ENCODE measurements around the gene ZNF831.

The ZNF831 gene

DNA sequence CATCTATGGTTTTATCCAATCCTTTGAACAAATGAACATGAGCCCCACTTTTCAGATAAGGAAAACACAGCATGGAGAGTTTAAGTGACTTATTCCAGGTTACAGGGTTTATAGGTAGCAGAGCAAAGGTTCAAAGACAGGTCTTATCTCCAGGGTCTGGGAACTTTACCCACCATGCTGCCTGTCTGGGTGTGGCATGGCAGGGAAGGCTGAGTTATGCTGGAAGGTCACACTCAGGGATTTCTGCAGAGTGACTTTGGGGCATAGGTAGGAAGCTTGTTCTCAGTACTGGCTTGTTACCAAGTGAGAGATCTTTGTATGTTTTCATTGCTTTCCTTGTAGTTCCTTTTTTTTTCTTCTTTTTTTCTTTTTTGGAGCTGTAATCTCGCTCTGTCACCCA, 1.8 kb downstream of the ZNF831 start:
- DNase-seq (ENCODE audit: low read depth in 1 of 2, low spot score in 1 of 2) = no peak
- Histone ChIP-seq H3K4me3 (replicated peaks; ENCODE audit: insufficient read depth, low read length) (no peak overlapping the region), H3K27ac (replicated peaks) (no peak overlapping the region), H3K27me3 (ENCODE audit: insufficient read depth, poor library complexity, severe bottlenecking) (no peaks in the 10 kb centered on the region)
- TF ChIP-seq, protein P1, sequence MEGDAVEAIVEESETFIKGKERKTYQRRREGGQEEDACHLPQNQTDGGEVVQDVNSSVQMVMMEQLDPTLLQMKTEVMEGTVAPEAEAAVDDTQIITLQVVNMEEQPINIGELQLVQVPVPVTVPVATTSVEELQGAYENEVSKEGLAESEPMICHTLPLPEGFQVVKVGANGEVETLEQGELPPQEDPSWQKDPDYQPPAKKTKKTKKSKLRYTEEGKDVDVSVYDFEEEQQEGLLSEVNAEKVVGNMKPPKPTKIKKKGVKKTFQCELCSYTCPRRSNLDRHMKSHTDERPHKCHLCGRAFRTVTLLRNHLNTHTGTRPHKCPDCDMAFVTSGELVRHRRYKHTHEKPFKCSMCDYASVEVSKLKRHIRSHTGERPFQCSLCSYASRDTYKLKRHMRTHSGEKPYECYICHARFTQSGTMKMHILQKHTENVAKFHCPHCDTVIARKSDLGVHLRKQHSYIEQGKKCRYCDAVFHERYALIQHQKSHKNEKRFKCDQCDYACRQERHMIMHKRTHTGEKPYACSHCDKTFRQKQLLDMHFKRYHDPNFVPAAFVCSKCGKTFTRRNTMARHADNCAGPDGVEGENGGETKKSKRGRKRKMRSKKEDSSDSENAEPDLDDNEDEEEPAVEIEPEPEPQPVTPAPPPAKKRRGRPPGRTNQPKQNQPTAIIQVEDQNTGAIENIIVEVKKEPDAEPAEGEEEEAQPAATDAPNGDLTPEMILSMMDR (IDR thresholded peaks at IDR 0.05; ENCODE audit: insufficient read depth, low read length) = no peak
- TF ChIP-seq GABPA (IDR thresholded peaks at IDR 0.05; ENCODE audit: low read depth) (no peak), SPI1 (IDR thresholded peaks at IDR 0.05; ENCODE audit: borderline replicate concordance, low read depth) (no peak), POLR2AphosphoS5 (IDR thresholded peaks at IDR 0.05; ENCODE audit: low read depth) (no peak)
- TF ChIP-seq, protein P2, sequence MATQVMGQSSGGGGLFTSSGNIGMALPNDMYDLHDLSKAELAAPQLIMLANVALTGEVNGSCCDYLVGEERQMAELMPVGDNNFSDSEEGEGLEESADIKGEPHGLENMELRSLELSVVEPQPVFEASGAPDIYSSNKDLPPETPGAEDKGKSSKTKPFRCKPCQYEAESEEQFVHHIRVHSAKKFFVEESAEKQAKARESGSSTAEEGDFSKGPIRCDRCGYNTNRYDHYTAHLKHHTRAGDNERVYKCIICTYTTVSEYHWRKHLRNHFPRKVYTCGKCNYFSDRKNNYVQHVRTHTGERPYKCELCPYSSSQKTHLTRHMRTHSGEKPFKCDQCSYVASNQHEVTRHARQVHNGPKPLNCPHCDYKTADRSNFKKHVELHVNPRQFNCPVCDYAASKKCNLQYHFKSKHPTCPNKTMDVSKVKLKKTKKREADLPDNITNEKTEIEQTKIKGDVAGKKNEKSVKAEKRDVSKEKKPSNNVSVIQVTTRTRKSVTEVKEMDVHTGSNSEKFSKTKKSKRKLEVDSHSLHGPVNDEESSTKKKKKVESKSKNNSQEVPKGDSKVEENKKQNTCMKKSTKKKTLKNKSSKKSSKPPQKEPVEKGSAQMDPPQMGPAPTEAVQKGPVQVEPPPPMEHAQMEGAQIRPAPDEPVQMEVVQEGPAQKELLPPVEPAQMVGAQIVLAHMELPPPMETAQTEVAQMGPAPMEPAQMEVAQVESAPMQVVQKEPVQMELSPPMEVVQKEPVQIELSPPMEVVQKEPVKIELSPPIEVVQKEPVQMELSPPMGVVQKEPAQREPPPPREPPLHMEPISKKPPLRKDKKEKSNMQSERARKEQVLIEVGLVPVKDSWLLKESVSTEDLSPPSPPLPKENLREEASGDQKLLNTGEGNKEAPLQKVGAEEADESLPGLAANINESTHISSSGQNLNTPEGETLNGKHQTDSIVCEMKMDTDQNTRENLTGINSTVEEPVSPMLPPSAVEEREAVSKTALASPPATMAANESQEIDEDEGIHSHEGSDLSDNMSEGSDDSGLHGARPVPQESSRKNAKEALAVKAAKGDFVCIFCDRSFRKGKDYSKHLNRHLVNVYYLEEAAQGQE (IDR thresholded peaks at IDR 0.05; ENCODE audit: insufficient replicate concordance, low read depth) = no peak

DNA sequence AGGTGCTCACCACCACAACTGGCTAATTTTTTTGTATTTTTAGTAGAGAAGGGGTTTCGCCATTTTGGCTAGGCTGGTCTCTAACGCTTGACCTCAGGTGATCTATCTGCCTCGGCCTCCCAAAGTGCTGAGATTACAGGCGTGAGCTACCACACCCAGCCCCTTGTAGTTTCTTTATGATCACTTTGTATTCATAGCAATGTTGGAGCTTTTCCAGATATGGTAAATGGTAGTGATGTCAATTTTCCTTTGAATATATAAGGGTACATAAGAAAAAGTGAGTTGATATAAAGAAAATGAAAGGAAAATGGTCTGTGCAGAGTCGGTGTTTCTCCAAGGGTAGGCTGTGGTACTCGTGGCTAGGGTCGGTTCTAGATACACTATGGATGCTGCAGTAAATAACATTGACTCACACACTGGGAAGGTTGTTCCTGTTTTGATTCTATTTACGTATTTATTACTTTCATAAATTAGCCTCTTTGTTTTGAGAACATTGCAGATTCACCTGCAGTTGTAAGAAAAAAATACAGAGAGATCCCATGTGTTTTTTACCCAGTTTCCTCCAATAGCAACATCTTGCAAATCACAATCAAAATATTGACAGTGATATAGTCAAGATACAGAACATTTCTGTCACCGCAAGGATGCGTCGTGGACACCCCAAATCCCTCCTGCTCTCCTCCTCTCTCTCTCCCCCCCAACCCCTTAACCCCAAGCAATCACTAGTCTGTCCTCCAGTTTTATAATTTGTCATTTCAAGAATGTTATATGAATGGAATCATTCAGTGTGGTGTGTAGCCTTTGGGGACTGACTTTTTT, 2.5 kb downstream of the ZNF831 start:
- no peak for DNase-seq (ENCODE audit: low read depth in 1 of 2, low spot score in 1 of 2)
- TF ChIP-seq POLR2AphosphoS5 (IDR thresholded peaks at IDR 0.05; ENCODE audit: low read depth) = no peak
- TF ChIP-seq, protein P1 (IDR thresholded peaks at IDR 0.05; ENCODE audit: insufficient read depth, low read length) = no peak
- no peak for TF ChIP-seq GABPA (IDR thresholded peaks at IDR 0.05; ENCODE audit: low read depth)
- H3K27me3 ChIP-seq (ENCODE audit: insufficient read depth, poor library complexity, severe bottlenecking) = no peaks in the 10 kb centered on the region
- no peak overlapping the region for H3K4me3 ChIP-seq (replicated peaks; ENCODE audit: insufficient read depth, low read length)
- no peak overlapping the region for H3K27ac ChIP-seq (replicated peaks)

DNA sequence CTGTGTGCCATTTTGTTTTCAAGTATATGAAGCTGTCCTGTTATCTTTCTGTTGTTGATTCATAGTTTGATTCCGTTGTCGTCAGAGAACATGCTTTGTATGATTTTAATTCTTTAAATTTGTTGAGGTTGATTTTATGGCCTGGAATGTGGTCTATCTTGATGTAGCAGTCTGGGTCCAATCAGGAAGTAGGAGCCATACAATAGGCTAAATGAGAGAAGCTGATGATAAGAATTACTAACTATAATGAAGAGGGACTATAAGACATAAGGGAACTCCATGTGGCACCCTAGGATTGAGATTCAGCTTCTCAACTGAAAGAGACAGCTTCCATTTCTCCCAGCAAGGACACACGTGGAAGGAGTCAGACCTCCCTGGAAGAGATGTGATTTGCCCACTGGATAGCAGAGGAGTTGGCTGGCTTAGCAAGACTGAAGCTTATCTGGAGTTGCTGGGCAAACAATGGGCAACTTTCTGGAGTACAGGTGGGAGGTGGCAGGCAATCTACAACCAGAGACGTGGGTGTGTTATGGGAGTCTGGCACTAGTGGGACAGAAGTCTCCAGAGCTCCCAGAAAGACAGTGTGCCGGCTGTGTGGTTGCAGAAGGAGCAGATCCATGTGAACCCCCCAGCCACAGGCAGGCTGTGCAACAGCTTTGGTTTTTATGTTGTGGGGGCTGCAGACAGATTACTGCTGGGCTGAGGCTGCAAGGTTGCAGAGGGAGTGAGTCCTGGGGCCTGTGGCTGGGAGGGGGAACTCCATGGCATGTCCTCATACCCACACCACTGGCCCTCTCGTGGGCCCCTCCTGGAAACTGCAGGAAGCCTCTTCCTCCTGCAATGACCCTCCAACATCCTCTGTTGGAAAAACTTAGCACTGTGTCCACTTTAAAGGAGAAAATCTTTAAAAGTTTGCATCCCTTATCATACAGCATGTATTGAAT, 7.1 kb downstream of the ZNF831 start:
- Histone ChIP-seq H3K4me3 (replicated peaks; ENCODE audit: insufficient read depth, low read length) (no peak overlapping the region), H3K27ac (replicated peaks) (no peak overlapping the region), H3K27me3 (ENCODE audit: insufficient read depth, poor library complexity, severe bottlenecking) (no peaks in the 10 kb centered on the region)
- peak in 1 of 2 experiments; percentile 12 for DNase-seq (ENCODE audit: low read depth in 1 of 2, low spot score in 1 of 2)
- TF ChIP-seq POLR2AphosphoS5 (IDR thresholded peaks at IDR 0.05; ENCODE audit: low read depth) = no peak
- TF ChIP-seq, protein P2 (IDR thresholded peaks at IDR 0.05; ENCODE audit: insufficient replicate concordance, low read depth) = no peak
- no peak for TF ChIP-seq SPI1 (IDR thresholded peaks at IDR 0.05; ENCODE audit: borderline replicate concordance, low read depth)
- TF ChIP-seq, protein P1 (IDR thresholded peaks at IDR 0.05; ENCODE audit: insufficient read depth, low read length) = no peak
- no peak for TF ChIP-seq GABPA (IDR thresholded peaks at IDR 0.05; ENCODE audit: low read depth)

Data from HL-60 (cell line).